ENCODE results near the gene ZNF281. TPM values are rescaled to one million over a fixed set of nuclear protein-coding genes. Genes with fewer than 3 reads are reported as not detected.

Gene ZNF281
- total RNA-seq, 1 experiment from 2014 or later, result 23.3 TPM

DNA sequence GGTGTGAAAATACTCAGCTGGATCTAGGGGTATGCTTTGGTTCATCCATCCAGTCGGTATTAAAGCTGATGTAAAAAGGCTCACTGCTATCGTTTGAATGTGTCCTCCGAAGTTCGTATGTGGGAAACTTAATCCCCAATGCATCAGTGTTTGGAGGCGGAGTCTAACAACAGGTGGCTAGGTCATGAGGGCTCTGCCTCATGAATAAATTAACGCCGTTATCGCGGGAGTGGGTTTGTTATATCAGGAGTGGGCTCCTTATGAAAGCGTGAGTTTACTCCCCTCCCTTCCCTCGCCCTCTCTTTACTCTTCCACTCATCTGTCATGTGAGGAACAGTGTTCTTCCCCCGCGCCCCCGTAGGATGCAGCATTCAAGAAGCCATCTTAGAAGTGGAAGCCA is 48.9 kb upstream of the ZNF281 start:
- no peak for DNase-seq (ENCODE audit: low read depth, low spot score)
- H3K36me3 ChIP-seq (ENCODE audit: control insufficient read depth in 1 of 2, insufficient read depth in 2 of 2, low read length in 2 of 2), result no peaks in the 10 kb centered on the region
- no peaks in the 10 kb centered on the region for H3K79me2 ChIP-seq (ENCODE audit: insufficient read depth, low read length)
- no peak for ATAC-seq
- H3K4me3 ChIP-seq (replicated peaks in 1 of 2; ENCODE audit: low read depth in 1 of 2, low read length in 2 of 2), result no peak overlapping the region
- TF ChIP-seq, protein P1, sequence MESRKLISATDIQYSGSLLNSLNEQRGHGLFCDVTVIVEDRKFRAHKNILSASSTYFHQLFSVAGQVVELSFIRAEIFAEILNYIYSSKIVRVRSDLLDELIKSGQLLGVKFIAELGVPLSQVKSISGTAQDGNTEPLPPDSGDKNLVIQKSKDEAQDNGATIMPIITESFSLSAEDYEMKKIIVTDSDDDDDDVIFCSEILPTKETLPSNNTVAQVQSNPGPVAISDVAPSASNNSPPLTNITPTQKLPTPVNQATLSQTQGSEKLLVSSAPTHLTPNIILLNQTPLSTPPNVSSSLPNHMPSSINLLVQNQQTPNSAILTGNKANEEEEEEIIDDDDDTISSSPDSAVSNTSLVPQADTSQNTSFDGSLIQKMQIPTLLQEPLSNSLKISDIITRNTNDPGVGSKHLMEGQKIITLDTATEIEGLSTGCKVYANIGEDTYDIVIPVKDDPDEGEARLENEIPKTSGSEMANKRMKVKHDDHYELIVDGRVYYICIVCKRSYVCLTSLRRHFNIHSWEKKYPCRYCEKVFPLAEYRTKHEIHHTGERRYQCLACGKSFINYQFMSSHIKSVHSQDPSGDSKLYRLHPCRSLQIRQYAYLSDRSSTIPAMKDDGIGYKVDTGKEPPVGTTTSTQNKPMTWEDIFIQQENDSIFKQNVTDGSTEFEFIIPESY (IDR thresholded peaks at IDR 0.05; ENCODE audit: extremely low read depth, insufficient replicate concordance, low read length), result no peak
- TF ChIP-seq, protein P2, sequence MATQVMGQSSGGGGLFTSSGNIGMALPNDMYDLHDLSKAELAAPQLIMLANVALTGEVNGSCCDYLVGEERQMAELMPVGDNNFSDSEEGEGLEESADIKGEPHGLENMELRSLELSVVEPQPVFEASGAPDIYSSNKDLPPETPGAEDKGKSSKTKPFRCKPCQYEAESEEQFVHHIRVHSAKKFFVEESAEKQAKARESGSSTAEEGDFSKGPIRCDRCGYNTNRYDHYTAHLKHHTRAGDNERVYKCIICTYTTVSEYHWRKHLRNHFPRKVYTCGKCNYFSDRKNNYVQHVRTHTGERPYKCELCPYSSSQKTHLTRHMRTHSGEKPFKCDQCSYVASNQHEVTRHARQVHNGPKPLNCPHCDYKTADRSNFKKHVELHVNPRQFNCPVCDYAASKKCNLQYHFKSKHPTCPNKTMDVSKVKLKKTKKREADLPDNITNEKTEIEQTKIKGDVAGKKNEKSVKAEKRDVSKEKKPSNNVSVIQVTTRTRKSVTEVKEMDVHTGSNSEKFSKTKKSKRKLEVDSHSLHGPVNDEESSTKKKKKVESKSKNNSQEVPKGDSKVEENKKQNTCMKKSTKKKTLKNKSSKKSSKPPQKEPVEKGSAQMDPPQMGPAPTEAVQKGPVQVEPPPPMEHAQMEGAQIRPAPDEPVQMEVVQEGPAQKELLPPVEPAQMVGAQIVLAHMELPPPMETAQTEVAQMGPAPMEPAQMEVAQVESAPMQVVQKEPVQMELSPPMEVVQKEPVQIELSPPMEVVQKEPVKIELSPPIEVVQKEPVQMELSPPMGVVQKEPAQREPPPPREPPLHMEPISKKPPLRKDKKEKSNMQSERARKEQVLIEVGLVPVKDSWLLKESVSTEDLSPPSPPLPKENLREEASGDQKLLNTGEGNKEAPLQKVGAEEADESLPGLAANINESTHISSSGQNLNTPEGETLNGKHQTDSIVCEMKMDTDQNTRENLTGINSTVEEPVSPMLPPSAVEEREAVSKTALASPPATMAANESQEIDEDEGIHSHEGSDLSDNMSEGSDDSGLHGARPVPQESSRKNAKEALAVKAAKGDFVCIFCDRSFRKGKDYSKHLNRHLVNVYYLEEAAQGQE (IDR thresholded peaks at IDR 0.05; ENCODE audit: low read depth), result no peak
- TF ChIP-seq, protein P3, sequence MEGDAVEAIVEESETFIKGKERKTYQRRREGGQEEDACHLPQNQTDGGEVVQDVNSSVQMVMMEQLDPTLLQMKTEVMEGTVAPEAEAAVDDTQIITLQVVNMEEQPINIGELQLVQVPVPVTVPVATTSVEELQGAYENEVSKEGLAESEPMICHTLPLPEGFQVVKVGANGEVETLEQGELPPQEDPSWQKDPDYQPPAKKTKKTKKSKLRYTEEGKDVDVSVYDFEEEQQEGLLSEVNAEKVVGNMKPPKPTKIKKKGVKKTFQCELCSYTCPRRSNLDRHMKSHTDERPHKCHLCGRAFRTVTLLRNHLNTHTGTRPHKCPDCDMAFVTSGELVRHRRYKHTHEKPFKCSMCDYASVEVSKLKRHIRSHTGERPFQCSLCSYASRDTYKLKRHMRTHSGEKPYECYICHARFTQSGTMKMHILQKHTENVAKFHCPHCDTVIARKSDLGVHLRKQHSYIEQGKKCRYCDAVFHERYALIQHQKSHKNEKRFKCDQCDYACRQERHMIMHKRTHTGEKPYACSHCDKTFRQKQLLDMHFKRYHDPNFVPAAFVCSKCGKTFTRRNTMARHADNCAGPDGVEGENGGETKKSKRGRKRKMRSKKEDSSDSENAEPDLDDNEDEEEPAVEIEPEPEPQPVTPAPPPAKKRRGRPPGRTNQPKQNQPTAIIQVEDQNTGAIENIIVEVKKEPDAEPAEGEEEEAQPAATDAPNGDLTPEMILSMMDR (IDR thresholded peaks at IDR 0.05 in 2 of 3, conservative IDR thresholded peaks at IDR 0.05 in 1 of 3; ENCODE audit: borderline replicate concordance in 1 of 3, insufficient read depth in 1 of 3, low read depth in 2 of 3, low read length in 2 of 3), result no peak
- TF ChIP-seq CBX3 (IDR thresholded peaks at IDR 0.05; ENCODE audit: low read depth) (no peak), JUND (IDR thresholded peaks at IDR 0.05) (no peak), ZFX (IDR thresholded peaks at IDR 0.05) (no peak), CEBPB (IDR thresholded peaks at IDR 0.05; ENCODE audit: low read depth) (no peak), TCF7L2 (IDR thresholded peaks at IDR 0.05; ENCODE audit: borderline replicate concordance, extremely low read depth, insufficient read depth, insufficient read length) (no peak)
- H3K9ac ChIP-seq (ENCODE audit: low read length), result no peak overlapping the region
- no peaks in the 10 kb centered on the region for H3K27me3 ChIP-seq (ENCODE audit: insufficient read depth, low read length)
- no peak overlapping the region for H3K27ac ChIP-seq (ENCODE audit: low read depth, low read length)
- no peaks in the 10 kb centered on the region for H3K9me2 ChIP-seq (ENCODE audit: insufficient read depth)
- intact Hi-C loops (cut with micrococcal nuclease), result no loop called here
- ChIA-PET POLR2A (no interaction called here), CTCF (no interaction called here), RAD21 (ENCODE audit: low non-redundant PET in 1 of 2, low total read pairs in 2 of 2, uncharacterized antibody in 2 of 2, unreplicated experiment in 2 of 2) (no interaction called here)
- no peaks in the 10 kb centered on the region for H4K20me1 ChIP-seq (ENCODE audit: insufficient read depth)
- no TSS peak for BruUV-seq (replicated peaks)
- no peak overlapping the region for H2AFZ ChIP-seq (ENCODE audit: low read depth, low read length, poor library complexity, severe bottlenecking)
- H3K4me2 ChIP-seq (ENCODE audit: low read length), result no peak overlapping the region
- H3K9me3 ChIP-seq (ENCODE audit: control insufficient read depth in 1 of 2, insufficient read depth in 1 of 2, low read depth in 1 of 2, low read length in 2 of 2), result no peaks in the 10 kb centered on the region
- H3K4me1 ChIP-seq (ENCODE audit: control insufficient read depth in 1 of 2, insufficient read depth in 2 of 2, low read length in 2 of 2), result no peaks in the 10 kb centered on the region

Measured in HCT116 (cell line).